T-helper 1 cell treated with Interleukin-12 subunit alpha and Interleukin-12 subunit beta and Interleukin-4 antibody, amounts not matched to agents 30 ng/mL and 1 ng/mL, for 36 hours (primary cell): Measurements from ENCODE around the gene SRCIN1. TPM values are rescaled to one million over a fixed set of nuclear protein-coding genes. Genes with fewer than 3 reads are reported as not detected.
"Not testable (repeated sequence)": the region's sequence is repeated elsewhere in the genome, so short reads cannot be mapped to it uniquely, and the experiment has no call there.

Source experiments
- intact Hi-C: fragments of 100-400 bp; cut with micrococcal nuclease; formaldehyde crosslinking; loops from one replicate; pipeline ENCODE4 v1.15.1; 2024
- total RNA-seq: library from RNA; stranded (reverse); gene quantifications from 2 replicates; pipeline ENCODE4 v1.2.3, GENCODE V29; 2022

Gene SRCIN1
- total RNA-seq, 1 donor from 2014 or later = 0.42 TPM

DNA sequence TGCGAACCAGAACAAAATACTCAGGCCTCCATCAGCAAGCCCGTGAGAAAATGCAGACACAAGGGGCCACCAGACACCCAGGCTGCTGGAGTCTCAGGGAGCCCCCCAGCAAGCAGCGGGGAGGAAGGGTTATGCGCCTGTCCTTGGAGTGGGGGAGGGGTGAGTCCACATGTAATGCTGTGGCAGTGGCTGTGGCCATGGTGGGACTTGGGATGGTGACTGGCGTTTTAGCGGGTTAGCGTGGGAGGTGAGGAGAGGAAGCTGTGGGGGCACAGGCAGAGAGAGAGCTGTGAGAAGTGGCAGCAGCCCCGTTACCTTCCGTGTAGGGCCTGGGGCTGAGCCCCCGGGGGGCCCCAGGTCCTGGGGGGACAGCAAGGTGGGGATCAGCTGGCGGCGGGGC is 58.3 kb downstream of the SRCIN1 start:
- intact Hi-C loops = no loop called here

DNA sequence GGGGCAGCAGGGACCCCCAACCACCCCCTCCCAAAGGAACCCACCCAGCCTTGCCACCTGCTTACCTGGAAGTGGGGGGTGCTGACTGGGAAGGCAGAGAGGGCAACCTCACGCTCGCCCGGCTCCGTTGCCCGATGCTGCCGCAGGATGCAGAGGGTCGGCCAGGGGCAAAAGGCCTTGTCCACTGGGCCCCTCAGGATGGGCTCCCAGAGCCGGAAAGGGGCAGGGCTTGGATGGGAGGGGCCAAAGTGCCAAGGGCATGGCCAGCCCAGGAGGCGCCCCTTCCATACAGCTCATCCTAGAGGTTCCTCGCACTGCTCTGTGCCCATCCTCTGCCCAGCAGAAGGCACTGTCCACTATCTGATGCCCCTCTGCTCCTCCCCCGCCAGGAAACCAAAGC is 59.4 kb downstream of the SRCIN1 start:
- intact Hi-C loops = no loop called here

- intact Hi-C loops = no loop called here
Observed at GRCh38 chr17:38545531-38546225, 60.1 kb downstream of the SRCIN1 start.

DNA sequence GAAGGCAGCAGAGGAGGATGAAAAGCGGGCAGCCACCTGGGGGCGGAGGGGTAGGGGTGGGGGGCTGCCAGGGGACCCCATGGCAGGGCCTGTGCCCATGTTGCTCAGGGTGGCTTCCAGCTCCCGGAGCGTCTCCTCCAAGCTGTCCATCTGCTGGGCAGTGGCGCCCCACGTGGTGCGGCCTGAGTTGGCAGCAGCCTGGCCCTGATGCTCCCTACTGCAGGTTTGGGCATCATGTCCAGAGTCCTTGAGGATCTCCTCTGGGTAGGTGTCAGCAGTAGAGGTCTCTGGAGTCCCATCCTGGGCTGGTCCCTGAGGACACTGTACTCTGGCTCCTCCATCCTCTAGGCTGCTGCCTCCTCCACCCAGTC is 60.9 kb downstream of the SRCIN1 start:
- intact Hi-C loops = no loop called here

DNA sequence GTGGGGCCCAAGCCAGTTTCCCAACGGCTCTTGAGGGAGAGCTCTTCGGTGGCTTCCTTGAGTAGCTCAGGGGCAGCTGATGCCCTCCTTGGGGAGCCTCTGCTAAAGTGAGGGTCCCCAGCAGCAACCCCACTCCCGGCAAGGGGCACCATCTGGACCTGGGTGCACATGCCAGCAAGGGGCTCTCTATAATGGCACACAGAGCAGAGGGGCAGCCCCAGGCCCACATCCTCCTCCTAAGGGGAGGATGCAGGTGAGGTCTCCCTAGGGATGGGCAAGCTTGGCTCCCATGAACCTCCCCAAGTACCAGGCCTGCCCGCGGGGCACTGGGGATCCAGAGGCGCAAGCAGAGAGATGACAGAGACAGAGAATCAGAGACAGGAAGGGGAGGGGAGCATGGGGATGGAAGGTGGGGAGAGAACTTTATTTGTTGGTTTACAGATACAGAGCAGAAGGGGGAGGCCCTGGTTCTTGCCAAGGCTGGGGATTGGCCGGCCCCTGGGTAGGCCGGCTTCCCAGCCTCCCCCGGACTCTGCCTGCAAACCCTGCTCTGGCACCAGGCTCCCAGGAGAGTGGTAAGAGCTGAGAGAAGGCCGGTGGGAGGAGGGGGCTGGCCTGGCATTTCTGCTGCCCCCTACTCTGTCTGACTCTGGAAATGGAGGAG is 61.4 kb downstream of the SRCIN1 start:
- intact Hi-C loops = no loop called here

- intact Hi-C loops = no loop called here
Observed at GRCh38 chr17:38543403-38544174, 62.2 kb downstream of the SRCIN1 start.

DNA sequence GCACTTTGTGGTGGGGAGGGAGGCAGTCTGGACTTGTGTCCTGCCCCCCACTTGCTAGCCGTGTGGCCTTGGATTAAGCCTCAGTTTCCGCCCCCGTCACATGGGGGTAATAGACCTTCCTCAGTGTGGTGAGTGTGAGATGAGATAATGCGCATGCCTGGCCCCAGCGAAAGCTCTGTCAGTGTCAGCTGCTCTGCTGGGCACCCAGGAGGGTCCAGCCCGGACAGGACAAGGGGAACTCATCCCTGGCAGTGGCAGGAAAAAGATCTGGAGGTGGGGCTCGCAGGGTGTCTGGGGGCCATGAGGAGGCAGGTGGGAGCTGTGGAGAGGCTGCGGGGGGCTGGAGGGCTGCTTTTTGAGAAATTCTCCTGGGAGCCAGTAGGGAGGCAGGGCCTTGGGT is 63.5 kb downstream of the SRCIN1 start:
- intact Hi-C loops = no loop called here

DNA sequence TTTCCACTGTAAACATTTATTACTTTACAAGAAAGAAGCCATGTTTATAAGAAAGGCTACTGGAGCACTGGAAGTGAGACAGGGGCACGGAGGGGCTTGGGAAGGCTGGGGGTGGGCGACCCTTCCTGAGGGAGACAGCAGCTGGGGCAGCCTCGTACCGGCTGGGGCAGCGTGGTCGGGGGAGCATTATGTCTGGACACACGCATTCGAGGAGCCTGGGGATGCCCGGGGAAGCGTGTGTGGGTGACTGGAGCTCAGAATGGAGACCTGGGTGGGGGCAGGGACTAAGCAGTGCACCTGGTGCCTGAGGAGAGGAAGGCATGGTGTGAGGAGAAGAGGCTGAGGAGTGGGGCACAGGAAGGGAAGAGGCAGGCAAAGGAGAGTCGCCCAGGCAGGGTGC is 64.5 kb downstream of the SRCIN1 start:
- intact Hi-C loops = no loop called here

DNA sequence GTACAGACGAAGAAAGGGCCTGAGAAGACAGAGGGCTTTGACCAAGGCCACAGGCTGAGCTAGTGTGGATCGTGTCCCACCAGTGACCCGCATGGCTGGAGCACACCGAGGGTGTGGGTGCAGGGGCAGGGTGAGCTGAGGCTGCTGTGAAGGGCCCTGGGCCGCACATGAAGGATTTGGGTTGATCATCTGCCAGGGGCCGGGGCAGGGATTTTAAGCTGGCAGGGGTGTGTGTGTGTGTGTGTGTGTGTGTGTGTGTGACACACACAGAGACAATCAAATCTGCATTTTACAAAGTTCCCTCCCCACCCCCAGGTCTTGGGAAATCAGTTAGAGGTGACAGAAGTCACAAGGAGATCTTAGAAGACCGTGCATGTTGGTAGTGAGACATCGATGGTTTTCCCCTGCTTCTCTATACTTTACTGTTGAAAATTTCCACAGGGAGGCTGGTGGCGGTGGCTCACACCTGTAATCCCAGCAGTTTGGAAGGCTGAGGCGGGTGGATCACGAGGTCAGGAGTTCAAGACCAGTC is 65.2 kb downstream of the SRCIN1 start:
- intact Hi-C loops = no loop called here

DNA sequence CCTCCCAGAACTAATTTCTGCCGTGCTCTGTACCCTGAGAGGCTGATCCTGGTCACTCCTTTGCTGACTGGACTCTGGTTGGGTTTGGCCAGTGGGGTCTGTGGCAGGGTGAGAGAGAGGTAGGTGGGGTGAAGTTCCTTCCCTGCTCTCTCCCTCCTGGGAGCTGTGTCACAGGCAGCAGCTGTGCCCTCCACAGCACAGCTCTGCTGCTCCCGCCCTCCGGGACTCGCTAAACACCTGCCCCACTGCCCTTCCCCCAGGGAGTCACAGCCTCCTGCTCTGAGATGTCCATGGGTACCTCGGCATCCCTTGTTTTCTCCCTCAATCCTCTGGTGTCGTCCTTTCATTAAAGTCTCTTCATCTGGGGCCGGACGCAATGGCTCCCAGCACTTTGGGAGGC is 66.4 kb downstream of the SRCIN1 start:
- intact Hi-C loops = no loop called here

- intact Hi-C loops = no loop called here
Observed at GRCh38 chr17:38538906-38539305, 66.8 kb downstream of the SRCIN1 start.

- intact Hi-C loops = loop anchor here (1.0 kb wide), 1 partner anchor 44 kb away; no protein-coding TSS in a partner anchor
Observed at GRCh38 chr17:38536661-38537060, 69.1 kb downstream of the SRCIN1 start.

DNA sequence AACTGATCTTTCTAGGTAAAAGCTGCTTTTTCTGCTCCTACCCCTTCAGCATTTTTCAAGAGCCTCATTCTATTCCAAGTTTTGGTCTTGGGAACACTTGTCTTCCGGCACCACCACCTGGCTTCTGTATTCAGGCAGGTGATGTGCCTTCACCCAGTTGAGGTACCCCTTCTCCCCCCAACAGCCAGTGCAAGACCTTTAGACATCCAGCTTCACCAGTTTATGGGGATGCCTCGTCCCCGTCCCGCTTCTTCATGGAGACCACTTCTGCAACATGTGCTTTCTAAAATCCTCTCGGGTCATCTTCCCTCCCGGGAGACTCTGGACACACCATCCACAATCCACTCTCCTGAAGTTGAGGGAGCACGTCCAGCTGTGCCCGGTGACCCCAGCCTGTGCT is 69.9 kb downstream of the SRCIN1 start:
- intact Hi-C loops = no loop called here

GRCh38 chr17:38534498-38534885 is 71.3 kb downstream of the SRCIN1 start:
- intact Hi-C loops = no loop called here

DNA sequence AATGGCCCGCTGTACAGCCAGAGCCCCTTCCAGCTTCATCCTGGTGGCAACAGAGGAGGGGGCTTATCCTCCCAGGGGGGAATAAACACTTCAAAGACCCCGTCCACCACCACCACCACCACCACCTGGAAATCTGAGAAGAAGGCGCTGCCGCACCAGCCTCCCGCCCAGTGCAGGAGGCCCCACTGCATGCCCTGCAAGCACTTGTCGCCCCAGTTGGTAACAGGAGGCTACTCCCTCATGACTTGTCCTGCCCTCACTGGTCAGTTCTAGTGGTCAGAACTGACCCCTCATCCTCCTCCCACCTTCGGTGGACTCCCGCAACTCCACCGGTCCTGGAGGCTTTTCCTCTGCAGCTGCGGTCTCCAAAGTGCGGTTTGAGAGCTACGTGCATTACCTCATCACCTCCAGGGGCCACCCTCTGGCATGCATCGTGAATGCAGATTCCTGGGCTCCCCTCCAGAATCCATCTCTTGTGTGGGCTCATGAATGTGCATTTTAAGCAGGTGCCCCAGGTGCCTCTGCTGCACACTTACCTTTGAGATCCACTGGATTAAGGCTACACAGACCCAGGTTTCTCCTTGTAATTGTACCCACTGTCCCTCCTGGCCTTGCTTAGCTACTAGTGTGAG is 71.8 kb downstream of the SRCIN1 start:
- intact Hi-C loops = no loop called here

DNA sequence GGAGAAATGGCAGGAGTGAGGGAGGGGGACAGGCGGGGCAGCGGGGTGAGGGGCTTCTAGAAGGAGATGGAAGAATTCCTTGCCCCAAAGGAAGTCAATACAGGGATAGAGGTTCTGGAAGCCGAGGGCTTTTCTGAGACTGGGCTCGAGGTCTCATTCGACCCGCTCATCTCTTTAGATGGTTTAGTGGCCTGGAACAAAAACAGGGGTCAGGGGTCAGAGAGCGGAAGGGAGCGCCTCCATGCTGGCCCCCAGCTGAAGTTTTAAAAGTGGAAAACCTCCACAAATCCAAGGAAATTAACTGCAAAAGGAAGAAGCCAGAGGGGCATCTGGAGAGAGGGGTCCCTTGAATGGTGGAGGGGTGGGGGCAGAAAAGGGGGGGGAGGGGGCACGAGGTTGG is 72.5 kb downstream of the SRCIN1 start:
- intact Hi-C loops = no loop called here

DNA sequence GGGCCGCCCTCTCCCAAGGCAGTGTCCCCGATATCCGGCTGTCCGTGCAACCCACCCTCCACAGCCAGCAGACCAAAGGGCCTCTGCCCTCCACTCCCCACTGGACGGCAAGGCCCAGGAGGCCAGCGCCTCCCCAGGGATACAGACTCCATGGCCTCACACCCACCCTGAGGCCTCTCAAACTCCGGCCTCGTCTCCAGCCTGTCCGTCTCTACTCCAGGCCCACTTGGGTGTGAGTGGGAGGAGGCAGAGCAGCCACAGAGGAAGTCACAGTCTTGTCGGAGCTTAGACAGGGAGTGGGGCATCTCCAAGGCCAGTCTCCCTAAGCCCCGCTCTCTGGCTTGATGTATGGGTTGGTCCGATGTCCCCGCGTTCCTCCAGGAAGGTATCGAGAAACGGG is 73.3 kb downstream of the SRCIN1 start:
- intact Hi-C loops = no loop called here

DNA sequence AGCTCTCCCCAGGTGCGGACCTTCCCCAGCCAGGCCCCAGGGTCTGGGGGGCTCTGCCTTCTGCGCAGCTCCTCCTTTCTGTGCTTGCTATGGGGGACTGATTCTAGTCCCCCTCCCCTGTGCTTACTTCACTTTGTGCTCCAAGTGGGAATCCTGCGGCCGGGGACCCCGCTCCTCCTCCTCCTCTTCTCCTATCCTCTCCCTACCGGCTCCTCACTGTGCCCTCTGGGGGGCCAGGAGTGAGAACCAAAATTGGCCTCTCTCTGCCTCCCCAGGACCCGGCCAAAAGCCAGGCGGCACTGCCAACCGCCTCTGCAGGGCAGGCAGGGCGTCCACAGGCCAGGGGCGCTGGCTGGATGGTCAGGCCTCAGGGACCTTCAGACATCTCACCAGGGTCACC is 74.0 kb downstream of the SRCIN1 start:
- intact Hi-C loops = not testable (repeated sequence)

DNA sequence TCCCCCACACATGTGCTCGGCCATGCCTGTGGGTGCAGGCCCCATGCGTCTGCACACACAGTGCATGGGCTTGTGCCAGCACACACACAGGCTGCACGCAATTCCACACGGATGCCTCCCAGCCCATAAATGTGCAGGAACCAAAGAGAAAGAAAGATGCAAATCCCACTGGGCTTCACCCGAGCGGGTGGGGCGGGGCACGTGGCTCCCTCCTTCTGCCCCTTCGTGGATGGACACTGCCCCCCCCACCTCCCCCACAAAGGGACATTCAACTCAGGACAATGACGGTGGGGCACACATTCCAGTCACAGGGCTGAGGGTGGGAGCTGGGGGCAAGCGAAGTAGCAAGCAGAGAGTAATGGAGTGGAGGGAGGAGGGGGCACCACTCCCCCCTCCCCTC is 74.9 kb downstream of the SRCIN1 start:
- intact Hi-C loops = not testable (repeated sequence)

DNA sequence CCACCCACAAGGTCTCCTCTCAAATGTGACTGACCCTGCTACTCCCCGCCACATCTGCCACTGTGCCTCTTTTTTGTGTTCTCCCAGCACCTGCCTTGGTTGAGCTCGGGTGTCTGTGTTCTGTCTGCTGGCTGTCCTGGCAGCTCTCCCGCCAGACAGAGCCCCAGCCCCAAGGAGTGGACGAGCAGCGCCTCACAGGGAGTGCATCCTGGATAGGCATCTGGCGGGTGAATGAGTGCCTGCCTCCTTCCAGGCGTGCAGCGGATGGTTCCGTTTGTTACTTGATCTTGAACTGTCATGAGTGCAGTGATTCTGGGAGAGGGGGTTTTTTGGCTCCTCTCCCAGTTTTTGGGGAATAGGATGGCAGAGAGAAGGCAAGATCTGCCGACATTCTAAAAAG is 77.6 kb downstream of the SRCIN1 start:
- intact Hi-C loops = not testable (repeated sequence)

DNA sequence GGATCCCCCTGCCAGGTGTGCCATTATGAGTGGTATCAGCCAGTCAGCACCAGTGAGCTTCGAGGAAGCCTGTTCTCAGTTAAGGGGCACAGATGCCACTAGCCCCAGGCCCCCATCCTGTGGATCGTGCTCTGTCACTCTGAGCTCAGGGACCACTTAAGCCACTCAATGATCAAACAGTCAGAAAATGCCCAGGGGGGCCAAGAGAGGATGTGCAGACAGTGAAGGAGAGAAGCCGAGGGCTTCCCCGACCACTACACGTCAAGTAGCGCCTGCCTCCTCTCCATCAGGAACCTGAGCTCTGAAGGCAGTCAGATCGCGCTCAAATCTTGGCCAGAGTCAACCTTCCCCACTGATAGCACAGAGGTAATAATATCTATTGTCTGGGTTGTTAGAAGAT is 79.2 kb downstream of the SRCIN1 start:
- intact Hi-C loops = not testable (repeated sequence)
